IMR-90 (cell line): ENCODE measurements around the gene NAV2. TPM values are rescaled to one million over a fixed set of nuclear protein-coding genes. Genes with fewer than 3 reads are reported as not detected.

Source experiments
- ATAC-seq: fragments of 200-7000 bp; cut with Tn5 transposase; 2 replicates; pipeline ENCODE4 v1.9.1; 2020; ENCODE audit warnings: low read depth, mild to moderate bottlenecking, moderate library complexity
- BruUV-seq: library from RNA; stranded (reverse); fragments of 400-500 nt; replicated peaks from 2 replicates; lab custom pipeline; 2021; lab: Mats Ljungman, UMichigan
- CTCF ChIA-PET: fragments of 300-600 bp; formaldehyde crosslinking; extraction: SDS; loops from one replicate; lab custom pipeline; 2021; ENCODE audit warnings: antibody characterized with exemption; lab: Yijun Ruan, JAX
- POLR2A ChIA-PET: fragments of 300-600 bp; sonication (Branson Sonifier 250); formaldehyde crosslinking; loops from one replicate; lab custom pipeline; 2022; ENCODE audit warnings: antibody characterized with exemption; ENCODE audit not compliant: unreplicated experiment; lab: Charles Lee
- DNase-seq: peaks from one replicate; pipeline ENCODE4 v3.0.0; 2013
- H2AFZ ChIP-seq: replicated peaks from 2 replicates; pipeline ENCODE3; 2013; ENCODE audit warnings: low read length, mild to moderate bottlenecking; ENCODE audit not compliant: poor library complexity
- H2AK5ac ChIP-seq: 2 replicates; pipeline ENCODE4 v1.6.1; 2013; ENCODE audit warnings: low read depth, low read length, inconsistent platforms
- H2AK9ac ChIP-seq: replicated peaks from 2 replicates; pipeline ENCODE3; 2013; ENCODE audit warnings: mild to moderate bottlenecking, low read depth, low read length, moderate library complexity; ENCODE audit not compliant: poor library complexity
- H2BK120ac ChIP-seq: 2 replicates; pipeline ENCODE4 v1.6.1; 2013; ENCODE audit warnings: low read depth, low read length, inconsistent platforms
- H2BK15ac ChIP-seq: 3 replicates; pipeline ENCODE4 v1.6.1; 2013; ENCODE audit warnings: low read depth, low read length, inconsistent platforms
- H2BK20ac ChIP-seq: 2 replicates; pipeline ENCODE4 v1.6.1; 2013; ENCODE audit warnings: low read depth, mild to moderate bottlenecking, inconsistent platforms, low read length, moderate library complexity
- H2BK5ac ChIP-seq: 2 replicates; pipeline ENCODE4 v1.6.1; 2013; ENCODE audit warnings: mild to moderate bottlenecking, low read depth, low read length, inconsistent platforms; ENCODE audit not compliant: poor library complexity, severe bottlenecking
- H3K14ac ChIP-seq: replicated peaks from 2 replicates; pipeline ENCODE4 v1.6.1; 2013; ENCODE audit warnings: low read depth, low read length, inconsistent platforms
- H3K18ac ChIP-seq: 2 replicates; pipeline ENCODE4 v1.6.1; 2013; ENCODE audit warnings: low read depth, low read length, control low read depth
- H3K23ac ChIP-seq: 2 replicates; pipeline ENCODE4 v1.6.1; 2013; ENCODE audit warnings: low read depth, low read length, inconsistent platforms
- H3K27ac ChIP-seq: 2 replicates; pipeline ENCODE4 v1.5.1; 2013; ENCODE audit warnings: mild to moderate bottlenecking, control low read depth, low read length; ENCODE audit not compliant: insufficient read depth
- H3K27me3 ChIP-seq: 2 replicates; pipeline ENCODE4 v1.6.1; 2013; ENCODE audit warnings: low read length; ENCODE audit not compliant: control insufficient read depth, insufficient read depth
- H3K36me3 ChIP-seq: 2 replicates; pipeline ENCODE4 v1.6.1; 2013; ENCODE audit warnings: low read length, mixed read lengths; ENCODE audit not compliant: control insufficient read depth, insufficient read depth
- H3K4ac ChIP-seq: 2 replicates; pipeline ENCODE4 v1.6.1; 2013; ENCODE audit warnings: low read depth, low read length, inconsistent platforms
- H3K4me1 ChIP-seq: 2 replicates; pipeline ENCODE4 v1.6.1; 2013; ENCODE audit warnings: low read length, mixed read lengths; ENCODE audit not compliant: control insufficient read depth, insufficient read depth
- H3K4me2 ChIP-seq: 2 replicates; pipeline ENCODE4 v1.6.1; 2013; ENCODE audit warnings: low read depth, mild to moderate bottlenecking, control low read depth, low read length, moderate library complexity
- H3K4me3 ChIP-seq: 2 replicates; pipeline ENCODE4 v1.5.1; 2013; ENCODE audit warnings: low read depth, mild to moderate bottlenecking, control low read depth, low read length, moderate library complexity; ENCODE audit not compliant: insufficient read depth
- H3K56ac ChIP-seq: 2 replicates; pipeline ENCODE4 v1.6.1; 2013; ENCODE audit warnings: low read length, inconsistent platforms; ENCODE audit not compliant: insufficient read depth; ENCODE audit errors: extremely low read depth
- H3K79me1 ChIP-seq, 2 experiments: 2 replicates each; pipeline ENCODE4 v1.6.1; 2013; ENCODE audit warnings: low read length in 2 of 2, inconsistent platforms in 1 of 2, low read depth in 1 of 2
- H3K9ac ChIP-seq: 2 replicates; pipeline ENCODE4 v1.6.1; 2013; ENCODE audit warnings: low read depth, low read length, control low read depth
- H3K9me1 ChIP-seq: 2 replicates; pipeline ENCODE4 v1.6.1; 2013; ENCODE audit warnings: low read length, inconsistent platforms; ENCODE audit not compliant: insufficient read depth
- H3K9me3 ChIP-seq: 2 replicates; pipeline ENCODE4 v1.6.1; 2013; ENCODE audit warnings: low read length; ENCODE audit not compliant: control insufficient read depth, insufficient read depth
- H4K20me1 ChIP-seq: 2 replicates; pipeline ENCODE4 v1.6.1; 2013; ENCODE audit warnings: low read length, inconsistent platforms; ENCODE audit not compliant: insufficient read depth
- H4K5ac ChIP-seq: 2 replicates; pipeline ENCODE4 v1.6.1; 2013; ENCODE audit warnings: mild to moderate bottlenecking, low read depth, low read length, control low read depth
- H4K8ac ChIP-seq, 2 experiments: 2 replicates each; pipeline ENCODE4 v1.6.1; 2013; ENCODE audit warnings: low read depth in 2 of 2, low read length in 2 of 2, control low read depth in 1 of 2, inconsistent platforms in 1 of 2
- H4K91ac ChIP-seq: 2 replicates; pipeline ENCODE4 v1.6.1; 2013; ENCODE audit warnings: low read depth, low read length, inconsistent platforms; ENCODE audit not compliant: insufficient read depth
- BHLHE40 ChIP-seq: fragments of 150-350 bp; IDR thresholded peaks from 2 replicates; pipeline ENCODE4 v1.6.1; 2016; ENCODE audit warnings: mild to moderate bottlenecking, low read depth, low read length
- CEBPB ChIP-seq: IDR thresholded peaks from 2 replicates; pipeline ENCODE4 v1.6.1; 2012; ENCODE audit warnings: low read depth, low read length, improper control_type of control experiment
- CHD1 ChIP-seq: IDR thresholded peaks from 2 replicates; pipeline ENCODE4 v1.6.1; 2012; ENCODE audit warnings: low read depth, low read length, improper control_type of control experiment
- CTCF ChIP-seq: conservative IDR thresholded peaks from 2 replicates; pipeline ENCODE4 v1.5.1; 2012; ENCODE audit warnings: mild to moderate bottlenecking, low read depth, low read length, improper control_type of control experiment
- ELK1 ChIP-seq: fragments of 150-350 bp; IDR thresholded peaks from 2 replicates; pipeline ENCODE4 v1.6.1; 2016; ENCODE audit warnings: low read depth, mild to moderate bottlenecking, low read length, moderate library complexity, borderline replicate concordance
- FOS ChIP-seq: fragments of 150-350 bp; IDR thresholded peaks from 2 replicates; pipeline ENCODE4 v1.6.1; 2016; ENCODE audit warnings: low read depth, low read length
- MAFK ChIP-seq: IDR thresholded peaks from 2 replicates; pipeline ENCODE4 v1.6.1; 2012; ENCODE audit warnings: low read depth, low read length, improper control_type of control experiment
- MAZ ChIP-seq: IDR thresholded peaks from 2 replicates; pipeline ENCODE4 v1.6.1; 2012; ENCODE audit warnings: low read depth, mild to moderate bottlenecking, low read length, improper control_type of control experiment, moderate library complexity, borderline replicate concordance
- MXI1 ChIP-seq: IDR thresholded peaks from 2 replicates; pipeline ENCODE4 v1.6.1; 2012; ENCODE audit warnings: low read depth, mild to moderate bottlenecking, low read length, moderate library complexity, borderline replicate concordance
- NFE2L2 ChIP-seq: fragments of 150-350 bp; IDR thresholded peaks from 2 replicates; pipeline ENCODE4 v1.6.1; 2016; ENCODE audit warnings: low read depth, mild to moderate bottlenecking, low read length
- POLR2A ChIP-seq: IDR thresholded peaks from 2 replicates; pipeline ENCODE4 v1.6.1; 2012; ENCODE audit warnings: mild to moderate bottlenecking, low read depth, low read length
- RAD21 ChIP-seq: IDR thresholded peaks from 2 replicates; pipeline ENCODE4 v1.6.1; 2012; ENCODE audit warnings: low read length, improper control_type of control experiment
- RCOR1 ChIP-seq: IDR thresholded peaks from 2 replicates; pipeline ENCODE4 v1.6.1; 2012; ENCODE audit warnings: mild to moderate bottlenecking, low read length, improper control_type of control experiment; ENCODE audit not compliant: insufficient replicate concordance
- RFX5 ChIP-seq: IDR thresholded peaks from 2 replicates; pipeline ENCODE4 v1.8.0; 2012; ENCODE audit warnings: low read depth, mild to moderate bottlenecking, low read length, moderate library complexity
- SMC3 ChIP-seq: fragments of 150-350 bp; IDR thresholded peaks from 2 replicates; pipeline ENCODE4 v1.6.1; 2016; ENCODE audit warnings: low read depth, mild to moderate bottlenecking, antibody characterized with exemption, low read length, moderate library complexity
- USF2 ChIP-seq: fragments of 150-350 bp; IDR thresholded peaks from 2 replicates; pipeline ENCODE4 v1.6.1; 2017; ENCODE audit warnings: mild to moderate bottlenecking, antibody characterized with exemption, low read length, low read depth
- WGBS, 2 experiments: methylation state at CpG; one replicate each; pipeline versions ENCODE4 v1.1.5 to v1.1.7; 2013; ENCODE audit warnings: missing lambda C conversion rate in 2 of 2; ENCODE audit not compliant: insufficient read length in 1 of 2; ENCODE audit errors: extremely low coverage in 2 of 2; 5-methylcytosine and 5-hydroxymethylcytosine counted together
- dilution Hi-C: fragments of 300-500 bp; cut with HindIII; formaldehyde crosslinking; loops from one replicate; pipeline ENCODE4 v1.14.3; 2018; ENCODE audit warnings: low sequenced_read_pairs; ENCODE audit not compliant: unreplicated experiment
- in situ Hi-C: fragments of 300-500 bp; cut with MboI; formaldehyde crosslinking; loops from 3 replicates; pipeline ENCODE4 v1.14.3; 2019; ENCODE audit warnings: low sequenced_read_pairs, inconsistent platforms, mixed read lengths
- intact Hi-C: fragments of 100-400 bp; cut with micrococcal nuclease; formaldehyde crosslinking; loops from 2 replicates; pipeline ENCODE4 v1.10.0; 2022
- polyA plus RNA-seq, 3 experiments: library from polyadenylated mRNA; depleted of rRNA; stranded (reverse); fragments of >200 nt; gene quantifications; 2 replicates each; pipeline ENCODE4 v1.2.3, GENCODE V29; 2012; ENCODE audit warnings: low replicate concordance in 1 of 3
- total RNA-seq: library from RNA; depleted of rRNA; stranded (reverse); fragments of >200 nt; gene quantifications from 2 replicates; pipeline ENCODE4 v1.2.3, GENCODE V29; 2012

NAV2 gene
- total and polyA plus RNA-seq, 2 of the 4 experiments (the other 2 are of a cell fraction): 4.5 to 12.6 TPM

- Histone ChIP-seq H2AK9ac (no peak overlapping the region), H4K8ac (no peak overlapping the region), H2BK15ac (no peak overlapping the region), H3K27ac (no peak overlapping the region), H3K23ac (no peak overlapping the region), H3K36me3 (no peaks in the 10 kb centered on the region), H3K79me1 (peaks cover 2 to 18% of the 10 kb centered on the region in 2 experiments; a peak in 2 of 4 replicates), H4K91ac (no peak overlapping the region), H3K4me2 (no peak overlapping the region), H3K18ac (no peak overlapping the region; the same call in 1 of the 2 replicates), H3K9ac (no peak overlapping the region), H3K9me1 (peaks cover 3% of the 10 kb centered on the region; the same call in 1 of the 2 replicates), H2BK20ac (no peak overlapping the region), H3K4me3 (no peak overlapping the region), H2BK120ac (no peak overlapping the region), H2BK5ac (no peak overlapping the region), H3K14ac (no peak overlapping the region), H4K20me1 (no peaks in the 10 kb centered on the region), H4K5ac (no peak overlapping the region), H3K4me1 (peaks cover 9% of the 10 kb centered on the region), H2AFZ (no peak overlapping the region), H2AK5ac (no peak overlapping the region), H3K27me3 (no peaks in the 10 kb centered on the region), H3K9me3 (no peaks in the 10 kb centered on the region), H3K56ac (no peak overlapping the region), H3K4ac (no peak overlapping the region)
- dilution Hi-C loops (no loop called here), in situ Hi-C loops (no loop called here), intact Hi-C loops (no loop called here)
- BruUV-seq: no TSS peak
- TF ChIP-seq CHD1: no peak
- no peak for TF ChIP-seq SMC3
- TF ChIP-seq CTCF: no peak
- TF ChIP-seq NFE2L2: no peak
- TF ChIP-seq POLR2A: no peak
- no peak for TF ChIP-seq USF2
- no peak for TF ChIP-seq FOS
- TF ChIP-seq RCOR1: no peak
- TF ChIP-seq ELK1: no peak
- TF ChIP-seq MAFK: no peak
- no peak for TF ChIP-seq CEBPB
- no peak for TF ChIP-seq RFX5
- TF ChIP-seq BHLHE40: no peak
- no peak for TF ChIP-seq MAZ
- no peak for TF ChIP-seq MXI1
- no peak for TF ChIP-seq RAD21
- no peak for ATAC-seq
- no CpG with 5 or more reads among the region's 3 CpGs for WGBS, 2 experiments
- ChIA-PET CTCF (interaction anchor here (0.6 kb wide), 1 partner anchor 767 kb away, joined by 4 read pairs; no protein-coding TSS in a partner anchor), POLR2A (no interaction called here)
- DNase-seq: no peak
These were observed 298.2 kb downstream of the NAV2 start for GRCh38 chr11:20010851-20011225.
